SK-N-SH (cell line): Measurements from ENCODE around the gene CHRNG.
A peak's percentile ranks its signal among the peaks of the same experiment; 100 is the strongest.

ENCODE experiments used
- CTCF ChIP-seq: fragments of 200-600 bp; sonication (generic); IDR thresholded peaks from 2 replicates; pipeline ENCODE4 v1.6.1; 2017; ENCODE audit warnings: antibody characterized with exemption, mild to moderate bottlenecking, moderate library complexity
- EP300 ChIP-seq, 2 experiments: IDR thresholded peaks; 2 replicates each; pipeline versions ENCODE4 v1.4.0 to v1.6.1; 2012; ENCODE audit warnings: borderline replicate concordance in 1 of 2, low read depth in 1 of 2, low read length in 1 of 2
- MXI1 ChIP-seq: IDR thresholded peaks from 2 replicates; pipeline ENCODE4 v1.6.1; 2012; ENCODE audit warnings: mild to moderate bottlenecking, low read depth, low read length, improper control_type of control experiment
- POLR2AphosphoS5 ChIP-seq: IDR thresholded peaks from 2 replicates; pipeline ENCODE4 v1.6.1; 2012; ENCODE audit warnings: low read depth, low read length
- RAD21 ChIP-seq: IDR thresholded peaks from 2 replicates; pipeline ENCODE4 v1.6.1; 2012; ENCODE audit warnings: mild to moderate bottlenecking, low read length
- REST ChIP-seq: IDR thresholded peaks from 2 replicates; pipeline ENCODE4 v1.6.1; 2012; ENCODE audit warnings: mild to moderate bottlenecking, low read depth, low read length, moderate library complexity
- RFX5 ChIP-seq: IDR thresholded peaks from 2 replicates; pipeline ENCODE4 v1.6.1; 2012; ENCODE audit warnings: mild to moderate bottlenecking, improper control_type of control experiment, low read length
- RXRA ChIP-seq: IDR thresholded peaks from 2 replicates; pipeline ENCODE4 v1.4.0; 2012; ENCODE audit warnings: low read depth, mild to moderate bottlenecking, borderline replicate concordance

GRCh38 chr2:232523682-232524597 lies 15.6 kb upstream of the CHRNG start:
- no peak for TF ChIP-seq RFX5
- no peak for TF ChIP-seq RXRA
- TF ChIP-seq CTCF, result peak; percentile 36
- no peak for TF ChIP-seq MXI1
- TF ChIP-seq RAD21, result no peak
- no peak for TF ChIP-seq REST
- TF ChIP-seq POLR2AphosphoS5, result no peak
- TF ChIP-seq EP300 (IDR thresholded peaks at IDR 0.05; ENCODE audit: borderline replicate concordance in 1 of 2, low read depth in 1 of 2, low read length in 1 of 2), result no peak
